ENCODE data around the gene BMP8B. TPM values are rescaled to one million over a fixed set of nuclear protein-coding genes. Genes with fewer than 3 reads are reported as not detected.
"Not testable (repeated sequence)": the region's sequence is repeated elsewhere in the genome, so short reads cannot be mapped to it uniquely, and the experiment has no call there.

Gene BMP8B
- total RNA-seq, 2 donors from 2014 or later = 0.22 to 0.63 TPM

DNA sequence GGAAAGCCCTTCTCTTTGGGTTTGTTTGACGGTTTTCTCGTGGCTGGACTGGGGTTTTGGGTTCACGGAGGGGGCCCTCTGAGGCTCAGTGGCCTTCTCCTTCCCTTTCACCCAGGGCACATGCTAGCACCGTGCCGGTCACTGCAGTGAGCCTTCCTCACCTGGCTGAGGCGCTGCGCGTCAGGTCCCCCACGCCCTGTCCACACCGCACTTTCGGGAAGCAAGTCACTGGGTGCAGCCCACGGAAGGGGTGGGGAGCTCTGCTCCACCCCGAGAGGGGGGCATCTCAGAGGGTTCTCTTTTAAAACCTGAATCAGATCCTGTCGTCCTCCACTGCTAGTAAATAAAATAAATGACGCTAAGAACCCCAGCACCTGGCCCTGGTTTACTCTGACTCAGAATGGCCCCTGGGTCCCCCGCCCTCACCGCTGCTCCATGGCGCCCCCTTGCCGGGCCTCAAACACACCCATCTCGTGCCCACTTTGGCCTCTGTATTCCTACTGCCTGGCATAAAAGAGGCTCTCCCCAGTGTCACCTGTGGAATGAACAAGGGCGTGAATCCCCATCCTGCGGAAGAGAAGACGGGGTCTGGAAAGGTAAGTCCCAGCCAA, 15.2 kb downstream of the BMP8B start:
- not testable (repeated sequence) for H3K27ac ChIP-seq; H3K36me3 ChIP-seq; H3K4me1 ChIP-seq; DNase-seq (ENCODE audit: low spot score); H3K27me3 ChIP-seq; H3K9me3 ChIP-seq; H3K4me3 ChIP-seq

DNA sequence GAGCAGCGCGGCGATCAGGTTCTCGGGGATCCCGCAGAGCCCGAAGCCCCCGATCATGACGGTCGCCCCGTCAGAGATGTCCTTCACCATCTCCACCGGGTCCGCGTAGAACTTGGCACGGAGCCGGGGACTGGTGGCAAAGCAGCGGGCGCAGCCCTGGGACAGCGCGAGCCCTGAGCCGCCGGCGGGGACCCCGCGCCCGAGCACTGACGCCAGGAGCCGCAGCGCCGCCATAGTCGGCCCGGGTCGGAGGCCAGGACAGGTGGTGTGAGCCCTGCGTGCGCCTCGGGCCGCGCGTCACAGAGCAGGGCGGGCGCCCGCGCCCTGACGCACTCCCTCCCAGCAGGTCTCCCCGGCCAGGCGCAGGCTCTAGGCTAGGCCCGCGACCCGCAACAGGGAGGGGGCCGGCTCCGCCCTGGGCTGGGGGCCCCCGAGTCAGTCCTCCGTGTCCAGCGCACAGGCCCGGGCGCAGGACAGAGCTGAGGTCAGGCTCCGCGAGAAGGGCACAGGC, 17.6 kb downstream of the BMP8B start, which contains the start of gene OXCT2:
Gene OXCT2, minus strand, starts transcription at position 327 of the 511 bp plus-strand sequence. Its CDS starts 93 bp downstream, at position 234.
- peak within 1 kb of the TSS; percentile 19 to 24 for H3K4me3 ChIP-seq
- not testable (repeated sequence) for H3K9me3 ChIP-seq; H3K4me1 ChIP-seq; H3K27ac ChIP-seq; H3K36me3 ChIP-seq; DNase-seq (ENCODE audit: low spot score); H3K27me3 ChIP-seq

DNA sequence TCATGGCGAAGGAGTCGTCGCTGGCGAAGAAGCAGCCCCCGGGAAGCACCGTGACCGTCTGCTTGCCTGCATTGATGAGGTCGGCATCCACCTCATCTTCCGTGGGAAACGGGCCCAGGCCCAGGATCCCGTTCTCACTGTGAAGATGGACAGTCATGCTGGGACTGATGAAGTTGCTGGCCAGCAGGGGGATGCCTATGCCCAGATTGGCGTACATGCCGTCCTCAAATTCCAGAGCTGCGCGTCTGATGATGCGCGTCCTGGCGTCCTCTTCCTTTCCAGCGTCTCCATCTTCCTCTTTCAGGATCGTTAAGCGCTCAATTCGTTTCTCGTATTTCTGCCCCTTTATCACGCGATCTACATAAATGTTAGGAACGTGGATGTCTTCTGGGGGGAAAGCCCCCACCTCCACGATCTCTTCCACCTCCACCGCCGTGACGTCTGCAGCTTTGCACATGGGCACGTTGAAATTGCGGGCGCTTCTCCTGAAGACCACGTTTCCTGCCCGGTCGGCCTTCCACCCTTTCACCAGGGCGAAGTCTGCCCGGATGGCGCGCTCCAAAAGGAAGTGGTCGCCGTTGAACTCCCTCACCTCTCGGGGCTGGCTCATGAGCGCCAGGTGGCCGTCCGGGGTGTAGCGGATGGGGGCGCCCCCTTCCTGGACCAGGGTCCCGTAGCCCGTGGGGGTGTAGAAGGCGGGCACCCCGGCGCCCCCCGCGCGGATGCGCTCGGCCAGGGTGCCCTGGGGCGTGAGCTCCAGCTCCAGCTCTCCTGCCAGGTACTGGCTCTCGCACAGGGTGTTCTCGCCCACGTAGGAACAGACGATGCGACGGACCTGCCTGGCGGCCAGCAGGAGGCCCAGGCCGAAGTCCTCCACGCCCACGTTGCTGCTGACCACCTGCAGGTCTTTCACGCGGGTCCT, 18.3 kb downstream of the BMP8B start:
- H3K27me3 ChIP-seq; H3K9me3 ChIP-seq; H3K36me3 ChIP-seq; DNase-seq (ENCODE audit: low spot score); H3K4me3 ChIP-seq; H3K27ac ChIP-seq; H3K4me1 ChIP-seq: not testable (repeated sequence)

DNA sequence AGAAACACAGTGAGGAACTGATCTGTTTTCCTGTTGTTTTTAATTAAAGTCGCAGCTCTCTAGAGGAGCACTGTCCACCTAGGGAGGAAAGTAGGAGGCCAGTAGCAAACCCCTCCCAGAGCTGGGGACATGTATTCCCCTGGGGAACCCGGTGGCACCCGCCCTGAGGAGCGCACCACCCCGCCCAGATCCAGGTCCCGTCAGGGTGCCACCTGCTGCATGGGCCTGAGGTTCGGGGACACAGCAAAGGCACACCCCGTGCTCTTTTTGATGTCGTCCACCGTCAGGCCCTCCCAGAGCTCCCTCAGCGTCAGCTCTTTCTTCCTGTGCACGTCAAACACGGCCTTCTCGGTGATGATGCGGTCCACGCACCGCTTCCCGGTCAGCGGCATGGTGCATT, 19.2 kb downstream of the BMP8B start:
- not testable (repeated sequence) for H3K4me3 ChIP-seq; H3K9me3 ChIP-seq; H3K27ac ChIP-seq; DNase-seq (ENCODE audit: low spot score); H3K4me1 ChIP-seq; H3K27me3 ChIP-seq; H3K36me3 ChIP-seq

DNA sequence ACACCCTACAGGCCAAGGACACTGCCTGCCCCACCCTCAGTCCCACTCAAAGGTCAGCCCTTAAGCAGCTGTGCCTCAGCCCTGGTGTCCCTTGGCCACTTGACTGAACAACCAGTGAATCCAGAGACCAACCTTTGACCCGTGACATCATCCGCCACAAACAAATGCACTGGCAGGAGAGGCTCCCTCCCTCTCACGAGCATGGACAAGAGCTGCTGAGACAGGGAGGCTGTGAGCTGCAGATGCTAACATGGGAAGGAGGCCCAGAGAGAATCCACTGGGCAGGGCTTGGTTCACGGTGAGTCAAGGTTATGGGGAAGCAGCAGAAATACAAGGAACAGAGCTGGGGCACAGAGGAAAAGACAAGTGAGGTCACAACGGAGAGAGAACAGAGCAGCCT, 22.2 kb downstream of the BMP8B start:
- not testable (repeated sequence) for H3K4me1 ChIP-seq; H3K36me3 ChIP-seq; DNase-seq (ENCODE audit: low spot score); H3K4me3 ChIP-seq; H3K27ac ChIP-seq; H3K27me3 ChIP-seq; H3K9me3 ChIP-seq

DNA sequence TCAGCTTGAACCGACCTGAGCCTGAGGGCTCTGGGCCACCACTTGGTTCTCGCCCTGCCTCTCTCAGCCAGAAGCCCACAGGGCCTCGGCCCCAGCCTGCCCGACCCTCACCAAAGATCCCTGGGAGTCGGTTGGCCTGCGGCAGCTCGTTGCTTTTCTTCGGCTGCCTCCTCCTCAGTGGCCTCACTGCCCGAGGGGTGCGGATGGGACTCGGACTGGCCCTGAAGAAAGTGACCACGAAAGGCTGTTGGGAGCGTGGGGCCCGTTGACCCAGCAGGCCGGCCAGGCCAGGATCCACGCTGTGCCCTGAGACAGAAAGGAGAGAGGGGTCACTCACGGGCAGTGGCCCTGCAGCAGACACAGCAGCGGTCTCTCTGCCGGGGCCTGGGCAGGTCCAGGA, 24.2 kb downstream of the BMP8B start:
- H3K9me3 ChIP-seq; H3K27ac ChIP-seq; H3K36me3 ChIP-seq; DNase-seq (ENCODE audit: low spot score); H3K27me3 ChIP-seq; H3K4me1 ChIP-seq; H3K4me3 ChIP-seq: not testable (repeated sequence)

DNA sequence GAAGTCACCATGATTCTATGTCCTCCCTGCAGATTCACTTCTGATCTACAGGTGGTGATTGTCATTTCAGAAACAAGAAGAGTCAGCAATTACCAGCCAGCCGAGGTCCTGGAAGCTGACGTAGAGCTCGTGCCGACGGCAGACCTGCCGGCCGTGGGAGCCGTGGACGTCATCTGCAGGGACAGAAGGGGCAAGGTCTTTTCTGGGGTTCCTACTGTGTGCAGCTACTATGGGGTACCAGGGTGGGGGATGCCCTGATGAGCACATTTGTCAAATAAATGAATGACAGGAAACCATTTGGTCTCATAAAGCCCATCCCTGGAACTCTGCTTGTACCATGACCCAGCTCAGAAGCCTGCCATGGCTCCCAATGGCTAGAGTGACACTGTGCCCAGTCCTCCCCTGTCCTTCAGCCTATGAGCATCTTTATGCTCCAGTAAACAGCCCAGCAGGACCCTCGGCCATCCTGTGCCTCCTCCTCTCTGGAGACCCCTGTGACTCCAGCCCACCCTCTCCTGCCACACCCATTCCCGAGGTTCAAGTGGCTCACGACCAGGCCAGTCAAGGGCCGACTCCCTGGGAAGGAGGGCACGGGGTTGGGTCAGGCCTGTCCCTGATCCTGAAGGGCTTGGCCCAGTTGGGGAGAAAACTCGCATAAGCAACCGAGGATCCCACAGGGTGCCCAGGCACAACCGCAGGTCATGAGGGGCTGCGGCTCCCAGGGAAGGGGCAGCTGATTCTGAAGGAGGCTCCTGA, 24.9 kb downstream of the BMP8B start:
- not testable (repeated sequence) for H3K9me3 ChIP-seq; H3K27ac ChIP-seq; H3K4me1 ChIP-seq; H3K4me3 ChIP-seq; H3K27me3 ChIP-seq; DNase-seq (ENCODE audit: low spot score); H3K36me3 ChIP-seq

DNA sequence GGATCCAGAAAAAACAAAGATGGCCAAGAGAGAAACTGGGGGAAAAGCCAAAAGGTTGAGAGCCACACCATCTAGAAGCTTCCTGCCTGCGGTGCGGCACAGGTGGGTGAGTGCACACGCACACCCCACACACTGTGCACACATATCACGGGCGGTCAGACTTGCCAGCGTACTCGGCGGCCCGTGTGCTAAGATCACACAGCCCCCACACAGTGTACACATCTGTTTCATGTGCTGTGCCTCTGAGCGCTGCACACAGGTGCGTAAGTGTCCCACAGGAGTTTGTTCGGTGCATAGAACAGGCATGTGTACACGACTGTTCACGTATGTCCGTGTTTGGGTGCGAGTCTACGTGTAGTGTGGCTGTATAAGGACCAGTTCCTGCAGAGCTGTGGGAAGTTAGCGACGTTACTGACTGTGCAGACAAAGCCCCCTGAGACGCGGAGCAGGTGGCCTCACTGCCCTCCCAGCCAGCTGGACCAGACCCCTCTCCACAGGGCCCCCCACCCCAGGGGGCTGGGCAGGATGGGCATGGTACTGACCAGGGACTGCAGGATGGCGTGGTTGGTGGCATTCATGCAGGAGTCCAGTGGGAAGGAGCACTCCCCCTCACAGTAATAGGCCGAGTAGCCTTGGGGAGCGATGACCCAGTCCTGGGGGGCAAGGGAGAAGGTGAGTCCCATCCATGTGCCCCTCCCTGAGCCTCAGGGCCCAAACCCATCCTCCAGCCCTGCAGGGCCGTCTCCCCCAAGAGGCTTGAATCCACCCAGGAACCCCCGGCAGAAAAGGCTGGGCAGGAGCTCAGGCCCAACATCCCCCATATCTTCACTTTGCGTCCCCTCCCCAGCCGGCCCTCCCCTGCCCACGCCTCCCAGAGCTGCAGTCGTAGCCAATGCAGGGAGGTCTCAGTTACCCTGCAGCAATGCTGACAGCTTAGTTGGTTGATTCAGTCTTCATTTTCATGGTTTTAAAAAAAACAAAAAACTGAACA, 25.8 kb downstream of the BMP8B start:
- Histone ChIP-seq H3K36me3 (peaks cover 6% of the 10 kb centered on the region), H3K9me3 (no peaks in the 10 kb centered on the region), H3K4me1 (no peaks in the 10 kb centered on the region), H3K4me3 (no peak overlapping the region), H3K27ac (no peak overlapping the region), H3K27me3 (no peaks in the 10 kb centered on the region)
- DNase-seq (ENCODE audit: low spot score) = no peak
- TF ChIP-seq, protein P1, sequence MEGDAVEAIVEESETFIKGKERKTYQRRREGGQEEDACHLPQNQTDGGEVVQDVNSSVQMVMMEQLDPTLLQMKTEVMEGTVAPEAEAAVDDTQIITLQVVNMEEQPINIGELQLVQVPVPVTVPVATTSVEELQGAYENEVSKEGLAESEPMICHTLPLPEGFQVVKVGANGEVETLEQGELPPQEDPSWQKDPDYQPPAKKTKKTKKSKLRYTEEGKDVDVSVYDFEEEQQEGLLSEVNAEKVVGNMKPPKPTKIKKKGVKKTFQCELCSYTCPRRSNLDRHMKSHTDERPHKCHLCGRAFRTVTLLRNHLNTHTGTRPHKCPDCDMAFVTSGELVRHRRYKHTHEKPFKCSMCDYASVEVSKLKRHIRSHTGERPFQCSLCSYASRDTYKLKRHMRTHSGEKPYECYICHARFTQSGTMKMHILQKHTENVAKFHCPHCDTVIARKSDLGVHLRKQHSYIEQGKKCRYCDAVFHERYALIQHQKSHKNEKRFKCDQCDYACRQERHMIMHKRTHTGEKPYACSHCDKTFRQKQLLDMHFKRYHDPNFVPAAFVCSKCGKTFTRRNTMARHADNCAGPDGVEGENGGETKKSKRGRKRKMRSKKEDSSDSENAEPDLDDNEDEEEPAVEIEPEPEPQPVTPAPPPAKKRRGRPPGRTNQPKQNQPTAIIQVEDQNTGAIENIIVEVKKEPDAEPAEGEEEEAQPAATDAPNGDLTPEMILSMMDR (IDR thresholded peaks at IDR 0.05) = no peak

All from right atrium auricular region (tissue), 2 donors.